ENCODE results near the gene QPRT. TPM values are rescaled to one million over a fixed set of nuclear protein-coding genes. Genes with fewer than 3 reads are reported as not detected.
A peak's percentile ranks its signal among the peaks of the same experiment; 100 is the strongest.

Gene QPRT
- total RNA-seq, 1 donor from 2014 or later: 106 TPM

GRCh38 chr16:29742683-29743275, 63.8 kb downstream of the QPRT start:
- no peak overlapping the region for H3K4me3 Mint-ChIP-seq (ENCODE audit: low read depth)
- peaks cover 20% of the 10 kb centered on the region for H3K4me1 Mint-ChIP-seq (ENCODE audit: low read depth)
- no peak overlapping the region for H3K27ac Mint-ChIP-seq
- H3K36me3 Mint-ChIP-seq (ENCODE audit: insufficient read depth): no peaks in the 10 kb centered on the region
- H3K27me3 Mint-ChIP-seq: no peaks in the 10 kb centered on the region
- DNase-seq (ENCODE audit: low spot score, unreplicated experiment): no peak
- no peak for TF ChIP-seq CTCF (IDR thresholded peaks at IDR 0.05; ENCODE audit: unreplicated experiment)
- no peaks in the 10 kb centered on the region for H3K9me3 Mint-ChIP-seq (ENCODE audit: low read depth)

- DNase-seq (ENCODE audit: low spot score, unreplicated experiment): no peak
- Mint-ChIP-seq H3K4me3 (ENCODE audit: low read depth) (no peak overlapping the region), H3K9me3 (ENCODE audit: low read depth) (no peaks in the 10 kb centered on the region), H3K36me3 (ENCODE audit: insufficient read depth) (no peaks in the 10 kb centered on the region), H3K27me3 (no peaks in the 10 kb centered on the region), H3K27ac (no peak overlapping the region), H3K4me1 (ENCODE audit: low read depth) (peaks cover 20% of the 10 kb centered on the region)
- no peak for TF ChIP-seq CTCF (IDR thresholded peaks at IDR 0.05; ENCODE audit: unreplicated experiment)
Measured at GRCh38 chr16:29743475-29743826, 64.5 kb downstream of the QPRT start.

GRCh38 chr16:29743827-29744531, 65.0 kb downstream of the QPRT start:
- Mint-ChIP-seq H3K27ac (no peak overlapping the region), H3K27me3 (no peaks in the 10 kb centered on the region), H3K4me3 (ENCODE audit: low read depth) (no peak overlapping the region), H3K9me3 (ENCODE audit: low read depth) (no peaks in the 10 kb centered on the region), H3K36me3 (ENCODE audit: insufficient read depth) (no peaks in the 10 kb centered on the region), H3K4me1 (ENCODE audit: low read depth) (peaks cover 19% of the 10 kb centered on the region)
- no peak for DNase-seq (ENCODE audit: low spot score, unreplicated experiment)
- no peak for TF ChIP-seq CTCF (IDR thresholded peaks at IDR 0.05; ENCODE audit: unreplicated experiment)

DNA sequence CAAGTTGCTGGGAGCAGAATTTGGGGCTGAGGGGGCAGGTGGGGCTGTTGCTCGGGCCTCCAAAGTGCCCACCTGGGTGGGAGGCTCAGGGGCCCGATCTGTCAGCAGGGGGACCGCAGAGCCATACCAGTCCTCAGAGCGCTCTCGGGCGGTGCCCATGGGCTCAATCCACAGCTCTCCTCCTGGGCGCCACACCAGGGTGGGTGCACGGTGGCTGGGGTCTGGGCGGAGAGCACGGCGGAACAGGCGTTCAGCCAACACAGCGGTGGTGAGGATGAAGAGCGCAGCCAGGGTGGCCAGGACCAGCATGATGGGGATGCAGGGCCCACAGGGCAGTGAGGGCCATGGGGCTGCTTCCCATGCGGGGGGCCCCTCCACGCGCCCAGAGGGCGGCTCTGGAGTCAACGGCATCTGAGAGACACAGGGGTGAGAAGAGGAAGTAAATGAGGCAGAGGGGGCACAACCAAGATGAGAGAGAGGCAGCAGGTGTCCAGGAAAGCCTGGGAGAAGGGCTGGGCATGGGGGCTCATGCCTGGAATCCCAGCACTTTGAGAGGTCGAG, 65.6 kb downstream of the QPRT start:
- no peaks in the 10 kb centered on the region for H3K36me3 Mint-ChIP-seq (ENCODE audit: insufficient read depth)
- H3K9me3 Mint-ChIP-seq (ENCODE audit: low read depth): no peaks in the 10 kb centered on the region
- H3K4me1 Mint-ChIP-seq (ENCODE audit: low read depth): peaks cover 17% of the 10 kb centered on the region

More for the DNA sequence above, 65.6 kb downstream of the QPRT start:
- no peak for TF ChIP-seq CTCF (IDR thresholded peaks at IDR 0.05; ENCODE audit: unreplicated experiment)
- DNase-seq (ENCODE audit: low spot score, unreplicated experiment): no peak
- Mint-ChIP-seq H3K27me3 (no peaks in the 10 kb centered on the region), H3K27ac (peak overlapping the region; percentile 73), H3K4me3 (ENCODE audit: low read depth) (no peak overlapping the region)
